IPS-NIHi7 (cell line): ENCODE measurements around the gene C10orf120.

Source experiments
- DNase-seq: peaks from one replicate; pipeline ENCODE4 v3.0.0; 2012; ENCODE audit warnings: mixed read lengths; ENCODE audit errors: extremely low spot score

C10orf120 gene

DNA sequence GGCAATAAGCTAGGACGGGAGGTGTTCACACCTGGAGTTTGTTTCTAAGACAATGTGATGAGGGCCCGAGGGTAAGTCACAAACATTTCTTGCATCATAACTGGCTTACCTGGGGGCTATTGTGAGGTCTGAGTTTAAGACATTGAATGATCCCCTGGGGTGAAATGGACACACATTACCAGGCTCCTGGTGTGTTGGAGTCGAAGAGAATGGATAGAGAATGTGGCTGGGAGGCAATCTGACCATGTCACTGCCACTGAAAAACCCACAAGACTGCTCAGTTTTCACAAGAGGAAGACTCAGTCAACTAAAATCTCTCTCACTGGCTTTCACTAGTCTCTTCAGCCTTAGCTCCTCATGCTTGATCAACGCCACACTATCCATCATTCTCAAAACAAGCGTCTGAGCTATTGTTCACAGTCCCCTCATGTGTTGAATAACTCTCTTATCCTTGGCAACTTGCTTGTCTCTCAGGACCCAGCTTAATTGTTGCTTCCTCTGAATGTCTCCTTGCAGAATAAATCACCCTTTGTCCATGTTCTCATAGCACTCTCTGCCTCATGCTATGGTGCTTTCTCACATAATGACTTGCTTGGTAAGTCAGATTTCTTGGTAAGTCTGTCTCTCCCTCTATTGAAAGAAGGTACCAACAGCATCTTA is at the start of gene C10orf120:
C10orf120 (minus strand) TSS at position 51 of the 660 bp plus-strand sequence. CDS start 56 bp downstream, outside the sequence.
- no peak for DNase-seq

DNA sequence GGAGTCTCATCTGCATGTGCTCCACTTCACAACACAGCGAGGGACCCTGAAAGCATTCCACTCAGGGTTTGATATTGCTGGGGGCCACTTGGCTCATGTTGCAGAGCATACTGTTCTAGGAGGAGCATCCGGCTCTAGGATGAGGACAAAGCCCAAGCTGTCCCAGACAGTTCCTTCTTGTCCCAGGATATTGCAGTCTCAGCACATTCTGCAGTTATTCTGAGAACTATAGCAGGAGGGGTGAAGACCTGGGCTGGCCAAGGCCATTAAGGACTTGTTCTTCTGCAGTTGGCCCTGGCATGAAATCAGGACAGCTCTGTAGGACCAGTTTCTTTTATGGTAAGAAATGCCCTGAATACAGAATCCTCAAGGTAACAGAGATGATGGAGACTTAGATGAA is 48.9 kb upstream of the C10orf120 start:
- no peak for DNase-seq

DNA sequence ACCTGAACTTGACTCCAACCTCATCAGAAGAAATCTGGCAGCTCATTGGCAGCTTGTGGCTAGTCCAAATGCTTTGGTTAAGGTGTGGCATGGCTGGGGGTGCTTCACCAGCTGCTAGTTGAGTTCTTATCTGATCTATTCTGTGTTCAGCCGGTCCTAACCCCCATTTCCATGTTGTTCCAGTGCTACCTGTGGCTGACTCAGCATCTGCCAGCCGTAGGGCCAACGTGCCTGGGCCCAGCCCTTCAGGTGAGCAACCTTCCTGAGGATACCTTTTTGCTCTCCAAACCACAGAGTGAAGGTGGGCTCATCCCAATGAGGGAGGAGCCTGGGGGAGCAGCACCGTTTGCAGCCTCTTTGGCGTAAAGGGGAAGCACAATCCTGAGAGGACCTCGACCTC is 46.8 kb upstream of the C10orf120 start:
- no peak for DNase-seq

DNA sequence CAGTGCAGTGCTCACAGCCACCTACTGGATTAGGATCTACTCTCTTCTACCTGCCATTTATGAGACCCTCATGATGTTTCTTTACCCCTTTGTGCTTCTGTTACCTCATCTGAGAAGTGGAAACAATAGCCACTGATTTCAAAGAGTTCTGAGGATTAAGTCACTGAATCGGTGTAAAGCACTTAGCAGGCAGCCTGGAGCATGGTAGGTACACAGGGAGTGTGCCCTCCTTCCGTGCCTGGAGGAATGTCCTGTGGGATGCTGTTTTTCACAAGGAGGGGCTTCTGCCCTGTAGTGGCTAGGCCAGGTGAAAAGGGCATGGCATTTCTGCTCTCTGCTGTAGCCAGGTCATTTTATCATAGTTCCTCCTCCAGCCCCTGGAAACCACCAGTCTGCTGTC is 44.6 kb upstream of the C10orf120 start:
- DNase-seq: no peak

DNA sequence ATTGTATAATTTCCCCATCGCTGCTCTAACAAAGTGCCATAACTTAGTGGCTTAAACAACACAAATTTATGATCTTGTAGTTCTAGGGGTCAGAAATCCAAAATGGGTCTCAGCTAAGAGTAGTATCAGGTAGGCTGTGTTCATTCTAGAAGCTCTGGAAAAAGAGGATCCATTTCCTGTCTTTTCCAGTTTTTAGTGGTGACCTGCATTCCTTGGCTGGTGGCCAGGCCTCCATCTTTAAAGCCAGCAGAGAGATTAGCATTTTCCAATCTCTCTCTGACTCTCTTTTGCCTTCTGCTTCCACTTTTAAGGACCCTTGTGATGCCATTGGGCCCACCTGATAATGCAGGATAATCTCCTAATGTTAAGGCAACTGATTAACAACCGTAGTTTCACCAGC is 41.0 kb upstream of the C10orf120 start:
- no peak for DNase-seq

DNA sequence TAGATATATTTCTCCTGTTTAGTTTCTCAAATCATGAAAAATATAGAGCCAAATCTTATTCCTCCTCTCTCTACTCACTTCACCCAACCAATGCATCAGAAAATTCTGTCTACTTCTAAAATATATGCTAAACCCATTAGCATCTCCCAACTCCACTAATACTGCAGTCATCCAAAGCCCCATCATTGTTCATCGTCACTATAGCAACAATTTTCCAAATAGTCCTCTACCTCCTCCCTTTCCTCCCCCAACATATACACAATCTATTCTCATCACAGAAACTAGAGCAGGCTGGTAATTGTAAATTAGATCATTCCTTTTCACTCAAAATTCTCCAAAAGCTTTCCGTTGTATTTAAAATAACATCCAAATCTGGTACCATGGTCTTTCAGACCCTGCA is 38.4 kb upstream of the C10orf120 start:
- no peak for DNase-seq

DNA sequence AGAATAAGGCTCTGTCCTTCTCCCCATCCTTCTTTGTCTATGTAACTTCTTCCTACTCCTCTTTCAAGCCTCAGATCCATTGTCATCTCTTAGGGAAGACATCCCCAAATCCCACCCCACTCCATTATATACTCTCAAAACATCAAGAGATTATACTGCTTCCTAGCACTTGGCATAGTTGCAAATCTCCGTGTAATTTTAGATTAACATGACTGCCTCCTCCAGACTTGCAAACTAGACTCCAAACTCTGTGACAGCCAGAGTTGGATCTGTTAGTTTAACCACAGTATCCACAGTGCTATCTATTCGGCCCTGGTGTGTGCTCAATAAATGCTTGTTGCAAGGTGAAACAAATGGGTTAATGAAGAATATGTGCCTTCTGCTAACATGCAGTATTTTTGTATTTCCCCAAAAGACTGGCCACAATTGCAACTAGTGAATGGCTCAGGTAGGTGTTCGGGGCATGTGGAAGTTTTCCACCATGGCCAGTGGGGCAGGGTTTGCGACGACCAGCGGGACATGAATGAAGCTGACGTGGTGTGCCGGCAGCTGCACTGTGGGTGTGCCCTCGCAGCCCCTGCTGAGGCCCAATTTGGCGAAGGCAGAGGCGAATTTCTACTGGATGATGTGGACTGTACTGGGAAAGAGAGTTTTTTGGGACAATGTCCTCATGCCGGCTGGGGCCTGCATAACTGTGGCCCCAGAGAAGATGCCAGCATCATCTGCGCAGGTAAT is 34.5 kb upstream of the C10orf120 start:
- no peak for DNase-seq

DNA sequence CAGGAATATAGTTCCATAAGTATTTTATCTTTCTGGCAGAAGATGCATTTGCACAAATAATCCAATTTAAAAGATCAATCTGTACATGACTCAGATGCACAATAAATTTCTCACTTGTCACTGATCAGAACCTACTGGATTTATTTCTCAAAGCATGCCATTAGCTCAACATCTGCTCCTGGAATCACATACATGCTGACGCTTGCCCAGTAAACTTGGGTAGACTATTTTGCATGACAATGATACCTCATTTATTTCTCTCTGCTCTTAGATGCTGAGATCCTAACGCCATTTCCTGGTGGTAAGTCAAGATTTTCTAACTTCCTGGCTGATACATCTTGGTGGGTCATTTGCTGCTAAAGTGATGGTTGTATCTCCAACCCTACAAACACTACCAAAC is 33.8 kb upstream of the C10orf120 start:
- no peak for DNase-seq

DNA sequence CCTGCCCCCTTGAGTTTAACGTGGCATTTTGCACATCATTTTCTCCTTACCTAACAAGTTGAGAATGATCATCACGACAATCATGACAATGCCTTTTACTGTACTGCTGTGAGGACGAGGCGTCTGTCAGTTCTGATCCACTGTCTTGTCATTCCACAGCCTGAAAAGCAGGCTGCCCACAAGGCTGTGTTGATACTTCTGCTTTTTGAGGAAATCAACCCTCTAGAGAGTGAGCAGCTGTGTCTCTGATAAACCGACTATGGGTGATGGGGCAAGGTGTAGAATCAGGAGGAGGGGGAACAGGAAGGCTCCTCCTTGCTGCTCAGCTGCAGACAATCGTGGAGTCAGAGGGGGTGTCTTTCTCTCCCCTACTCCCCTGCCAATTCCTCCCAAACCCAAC is 30.6 kb upstream of the C10orf120 start:
- DNase-seq: no peak

DNA sequence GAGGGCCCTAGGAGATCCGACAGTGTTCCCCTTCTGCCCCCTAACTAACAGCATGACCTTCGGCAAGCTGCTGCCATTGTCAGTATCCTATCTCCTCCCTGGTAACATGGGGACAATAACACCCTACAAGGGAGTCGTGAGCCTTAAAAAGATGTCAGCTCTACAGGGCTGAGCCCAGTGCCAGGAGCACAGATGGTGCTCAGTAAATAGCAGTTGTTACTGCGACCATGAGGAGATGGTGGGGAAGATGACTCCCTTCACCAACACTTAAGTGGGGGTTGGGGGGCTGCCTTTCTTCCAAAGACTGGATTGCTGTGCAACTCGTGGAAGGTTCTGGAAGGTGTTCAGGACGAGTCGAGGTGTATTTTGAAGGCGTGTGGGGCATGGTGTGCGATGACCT is 29.5 kb upstream of the C10orf120 start:
- no peak for DNase-seq

DNA sequence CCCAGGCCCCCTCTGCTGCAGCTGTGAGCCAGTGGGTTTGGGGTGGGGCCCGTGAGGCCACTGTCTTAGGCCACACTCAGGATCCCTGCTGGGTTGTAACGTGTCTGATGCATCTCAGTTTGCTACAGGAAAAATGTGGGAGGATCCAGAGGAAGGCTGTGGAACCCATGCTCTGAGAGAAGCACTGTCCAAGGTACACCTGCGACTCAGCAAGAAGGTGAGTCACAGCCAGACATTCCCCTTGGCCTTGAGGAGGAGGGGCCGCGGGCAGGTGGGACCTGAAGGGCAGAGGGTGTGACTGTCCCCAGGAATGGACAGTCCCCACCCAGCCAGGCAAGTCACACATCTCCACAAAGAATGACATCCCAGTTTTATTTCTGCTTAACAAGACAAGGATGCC is 27.8 kb upstream of the C10orf120 start:
- DNase-seq: peak; percentile 51

DNA sequence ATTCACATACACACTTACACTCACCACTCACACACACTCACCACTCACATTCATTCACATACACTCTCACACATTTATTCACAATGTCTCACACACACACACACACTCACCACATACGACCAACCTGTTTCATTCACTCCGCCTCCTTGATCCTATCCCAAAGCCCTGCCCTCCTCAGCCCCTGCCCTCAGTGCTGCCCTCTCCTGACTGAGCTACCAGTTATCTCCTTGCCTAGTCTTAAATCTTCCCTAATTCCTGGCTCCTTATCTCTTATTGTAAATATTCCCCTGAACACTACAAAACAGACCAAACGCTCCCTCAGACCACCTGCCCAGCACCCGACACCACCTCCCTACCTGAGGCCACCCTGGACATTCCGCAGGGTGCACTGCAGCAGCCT is 26.1 kb upstream of the C10orf120 start:
- DNase-seq: peak; percentile 52

DNA sequence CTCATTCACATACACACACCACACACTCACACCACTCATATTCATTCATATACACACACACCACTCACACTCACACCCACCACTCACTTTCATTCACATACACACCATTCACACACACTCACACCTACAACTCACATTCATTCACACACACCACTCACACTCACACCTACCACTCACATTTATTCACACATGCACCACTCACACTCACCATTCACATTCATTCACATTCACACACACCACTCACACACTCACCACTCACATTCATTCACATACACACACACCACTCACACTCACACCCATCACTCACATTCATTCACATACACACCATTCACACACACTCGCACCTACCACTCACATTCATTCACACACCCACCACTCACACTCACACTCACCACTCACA is 25.4 kb upstream of the C10orf120 start:
- DNase-seq: no peak

DNA sequence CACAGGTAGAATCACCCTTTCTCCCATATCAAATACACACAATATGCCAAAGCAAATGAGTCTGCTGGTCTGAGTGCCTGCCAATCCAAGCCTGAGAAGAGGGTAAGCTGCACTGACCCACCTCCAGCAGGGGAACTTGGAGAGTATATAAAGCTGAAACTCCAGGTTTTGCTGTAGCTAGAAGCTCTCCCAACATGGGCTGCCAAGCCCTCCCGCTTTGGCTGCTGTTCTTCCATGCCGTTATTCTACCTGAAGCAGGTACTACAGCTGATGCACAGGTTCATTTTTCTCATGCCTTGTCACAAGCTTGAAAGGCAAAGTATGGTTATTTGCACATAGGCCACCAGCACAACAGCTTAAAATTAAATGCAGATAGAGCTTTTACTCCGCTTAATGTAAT is 21.5 kb upstream of the C10orf120 start:
- DNase-seq: no peak

DNA sequence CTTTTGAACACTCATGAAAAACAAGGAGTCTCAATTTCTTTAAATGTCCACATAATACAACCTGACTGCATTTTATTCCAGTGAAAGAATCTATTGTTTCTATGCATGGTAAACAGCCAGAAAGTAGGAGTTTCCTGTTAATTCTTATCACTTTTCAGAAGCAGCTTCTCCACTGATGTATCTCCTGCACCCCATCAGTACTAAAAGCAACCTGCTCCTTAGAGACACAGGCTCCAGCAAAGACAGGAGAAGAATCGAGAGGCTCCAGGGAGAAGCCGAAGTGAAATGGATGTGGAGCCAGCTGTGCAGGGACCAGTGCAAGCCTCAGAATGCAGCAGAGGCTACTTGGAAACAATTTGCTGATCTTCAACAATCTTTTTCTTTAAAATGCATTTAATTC is 16.4 kb upstream of the C10orf120 start:
- DNase-seq: no peak

DNA sequence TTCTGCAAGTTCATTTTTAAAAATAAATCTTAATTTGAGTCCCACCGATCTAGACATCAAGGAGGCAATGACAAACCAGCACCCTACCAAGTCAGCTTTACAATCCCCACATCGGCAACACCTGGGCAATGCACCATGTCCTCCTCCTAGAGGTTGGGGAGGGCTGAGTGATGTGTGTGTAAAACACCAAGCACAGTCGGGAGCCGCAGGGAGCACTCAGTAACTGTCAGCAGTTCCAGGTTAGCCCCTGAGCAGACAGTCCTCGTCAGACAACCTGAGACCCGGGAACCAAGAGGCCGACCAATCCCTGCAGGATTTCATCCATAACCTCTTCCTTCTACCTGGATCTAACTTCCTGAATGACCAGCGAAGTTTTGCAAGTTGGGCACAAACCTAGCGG is 15.9 kb upstream of the C10orf120 start:
- DNase-seq: no peak

DNA sequence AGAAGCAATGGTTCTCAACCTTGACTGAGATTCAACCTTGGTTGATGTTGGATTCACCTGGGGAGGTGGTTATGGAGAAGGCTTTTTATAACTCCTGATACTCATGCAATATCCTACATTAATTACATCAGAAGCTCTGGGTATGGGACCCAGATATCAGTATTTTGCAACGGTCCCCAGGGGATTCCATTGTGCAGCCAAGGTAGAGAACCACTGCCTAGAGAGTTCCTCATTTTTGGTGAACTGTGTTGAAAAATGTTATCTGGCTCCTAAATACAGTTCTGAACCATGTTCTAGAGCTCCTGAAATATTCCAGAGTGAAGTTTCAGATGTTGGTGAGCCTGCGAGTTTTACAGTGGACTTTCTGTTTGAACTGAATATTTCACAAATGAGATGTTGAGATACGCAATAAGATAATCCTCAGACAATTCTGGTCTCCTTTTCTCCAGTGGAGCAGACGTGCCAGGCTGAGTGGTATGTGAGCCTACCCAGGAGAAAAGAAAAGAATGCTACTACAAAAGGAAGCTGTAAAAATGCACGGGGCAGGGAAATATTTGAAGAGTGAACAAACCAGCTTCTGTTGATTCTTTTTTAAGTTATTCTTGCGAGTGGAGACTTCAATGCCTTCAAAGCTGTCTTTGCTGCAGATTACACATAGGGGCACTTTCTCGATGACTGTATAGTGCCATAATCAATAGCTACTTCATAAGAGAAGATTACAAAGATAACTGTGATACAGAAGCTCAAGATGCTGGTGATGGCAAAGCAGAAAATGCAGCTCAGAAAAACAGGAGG is 13.6 kb upstream of the C10orf120 start:
- DNase-seq: no peak

DNA sequence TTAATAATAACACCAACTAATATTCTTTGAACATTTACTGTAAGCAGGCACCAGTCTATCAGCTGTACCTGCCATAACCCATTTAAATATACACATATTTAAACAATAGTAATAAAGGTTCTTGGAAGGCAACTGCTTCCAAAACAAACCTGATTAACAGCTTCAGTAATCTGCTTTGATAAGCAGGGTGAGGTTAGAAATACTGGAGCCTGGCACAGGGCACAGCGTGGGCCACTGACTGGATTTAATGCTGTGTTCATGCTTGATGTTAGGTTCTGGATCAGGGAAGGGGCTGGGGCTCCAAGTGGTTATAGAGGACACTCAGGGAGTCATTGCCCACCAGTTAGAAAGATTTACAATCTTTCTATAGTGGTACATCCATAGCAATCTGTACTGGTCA is 10.9 kb upstream of the C10orf120 start:
- no peak for DNase-seq

DNA sequence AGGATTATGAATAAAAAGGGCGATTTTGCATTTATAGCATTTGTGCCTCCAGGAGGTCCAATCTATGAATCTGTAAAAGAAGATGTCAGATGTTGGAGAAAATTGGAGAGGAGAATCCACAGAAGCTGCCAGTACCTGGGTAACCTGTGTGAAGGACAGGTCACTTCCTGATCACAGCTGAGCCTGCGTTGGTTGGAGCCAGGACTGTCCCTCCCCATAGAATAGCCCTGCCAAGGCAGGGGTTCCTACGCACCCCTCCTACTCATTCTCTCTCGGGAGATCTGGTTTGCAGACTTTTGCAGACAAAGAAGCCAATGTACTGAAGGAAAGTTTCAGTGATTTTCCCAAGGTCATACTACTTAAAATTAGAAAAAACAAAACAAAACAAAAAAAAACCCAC is 10.3 kb upstream of the C10orf120 start:
- DNase-seq: no peak

DNA sequence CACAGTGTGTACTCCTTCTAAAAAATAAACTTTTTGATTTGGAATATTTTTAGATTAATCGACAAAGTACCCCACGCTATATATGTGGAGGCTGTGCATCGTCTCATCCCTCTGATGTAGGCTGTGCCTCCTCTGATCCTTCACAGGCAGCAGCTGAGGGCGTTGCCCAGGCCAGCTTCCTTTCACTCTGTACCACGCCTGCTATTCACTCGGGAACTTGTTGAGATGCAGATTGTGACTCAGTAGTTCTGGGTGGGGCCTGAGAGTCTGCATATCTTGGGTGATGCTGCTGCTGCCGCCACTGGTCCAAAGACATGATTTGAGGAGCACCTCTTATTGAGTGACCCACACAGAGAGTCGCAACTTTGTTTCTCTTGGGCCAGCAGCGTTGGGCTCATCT is 7.9 kb upstream of the C10orf120 start:
- DNase-seq: no peak

DNA sequence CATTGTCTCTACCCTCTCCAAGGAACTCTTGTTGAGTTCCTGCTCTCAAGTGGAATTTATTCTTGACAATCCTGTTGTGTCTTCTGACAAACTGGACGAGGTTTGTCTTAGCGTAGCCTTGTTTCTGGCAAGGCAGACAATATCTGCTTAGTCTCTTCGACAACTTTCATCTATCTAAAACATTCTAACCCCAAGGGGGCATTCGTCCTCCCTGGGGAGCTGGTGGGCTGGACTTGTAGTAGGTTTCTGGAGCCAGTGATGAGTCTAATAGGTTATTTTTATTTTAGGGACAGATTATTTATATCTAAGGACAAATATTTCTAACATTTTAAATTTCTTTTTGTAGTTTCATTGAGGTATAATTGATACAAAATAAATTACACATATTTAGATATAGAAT is 7.3 kb upstream of the C10orf120 start:
- DNase-seq: no peak

DNA sequence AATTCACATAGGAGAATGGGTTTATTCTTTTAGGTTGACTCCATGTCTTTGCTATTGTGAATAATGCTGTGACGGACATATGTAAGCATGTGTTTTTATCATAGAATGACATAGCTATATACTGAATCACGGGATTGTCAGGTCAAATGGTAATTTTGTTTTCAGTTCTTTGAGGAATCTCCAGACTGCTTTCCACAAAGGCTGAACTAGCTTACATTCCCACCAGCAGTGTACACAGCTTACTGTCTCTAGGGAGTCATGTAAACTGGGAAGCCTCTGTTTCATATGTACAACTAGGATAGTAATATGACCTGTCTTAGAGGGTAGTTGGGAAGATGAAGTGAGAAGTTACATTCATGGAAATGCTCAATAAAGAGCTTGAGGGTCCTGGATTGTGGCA is 6.8 kb upstream of the C10orf120 start:
- no peak for DNase-seq
